MM.1S (cell line): ENCODE measurements around the gene LMCD1.

Source experiments
- CTCF ChIP-seq: fragments of 300-600 bp; sonication (generic); IDR thresholded peaks from 2 replicates; pipeline ENCODE4 v1.5.1; 2016; ENCODE audit warnings: antibody characterized with exemption, low read length, mixed read lengths
- EZH2 ChIP-seq: fragments of 300-600 bp; sonication (generic); optimal IDR thresholded peaks from 2 replicates; pipeline ENCODE3; 2017; ENCODE audit warnings: low read depth, mild to moderate bottlenecking, antibody characterized with exemption, low read length, mixed read lengths
- EZH2phosphoT487 ChIP-seq: fragments of 300-600 bp; sonication (generic); IDR thresholded peaks from 2 replicates; pipeline ENCODE4 v1.6.1; 2018; ENCODE audit warnings: antibody characterized with exemption, low read length

GRCh38 chr3:8524656-8525399 is 23.2 kb downstream of the LMCD1 start:
- TF ChIP-seq EZH2 (no peak), CTCF (no peak), EZH2phosphoT487 (no peak)
